Central memory CD8-positive, alpha-beta T cell (primary cell): ENCODE data around the gene TRMT61B.

Experiments used
- ATAC-seq: fragments of 150-1000 bp; cut with Tn5 transposase; replicated peaks from 2 replicates; pipeline ENCODE4 v1.10.0; 2022; ENCODE audit warnings: mild to moderate bottlenecking, moderate FRiP score, moderate number of reproducible peaks; ENCODE audit not compliant: poor library complexity, severe bottlenecking; ENCODE audit errors: extremely low read depth
- DNase-seq, 2 donors: peaks; one replicate each; pipeline ENCODE4 v3.0.0; 2021; ENCODE audit warnings: low spot score in 2 of 2
- H3K27ac Mint-ChIP-seq: one replicate; pipeline ENCODE4 v1.8.0; 2022; ENCODE audit warnings: low read depth, mild to moderate bottlenecking, moderate library complexity, mixed read lengths
- H3K27me3 Mint-ChIP-seq: one replicate; pipeline ENCODE4 v1.8.0; 2022; ENCODE audit warnings: mixed read lengths
- H3K36me3 Mint-ChIP-seq: one replicate; pipeline ENCODE4 v1.8.0; 2022; ENCODE audit warnings: mild to moderate bottlenecking, moderate library complexity, mixed read lengths; ENCODE audit not compliant: insufficient read depth
- H3K4me1 Mint-ChIP-seq: one replicate; pipeline ENCODE4 v1.8.0; 2022; ENCODE audit warnings: mixed read lengths
- H3K4me3 Mint-ChIP-seq: one replicate; pipeline ENCODE4 v1.8.0; 2022; ENCODE audit warnings: mild to moderate bottlenecking, moderate library complexity, mixed read lengths
- H3K9me3 Mint-ChIP-seq: one replicate; pipeline ENCODE4 v1.8.0; 2022; ENCODE audit warnings: mixed read lengths

The TRMT61B gene

GRCh38 chr2:28896906-28897305 lies 26.8 kb upstream of the TRMT61B start:
- ATAC-seq = no peak
- Mint-ChIP-seq H3K4me1 (peaks cover 44% of the 10 kb centered on the region), H3K27me3 (no peaks in the 10 kb centered on the region), H3K27ac (no peak overlapping the region), H3K36me3 (peaks cover 16% of the 10 kb centered on the region), H3K4me3 (peak overlapping the region; percentile 21), H3K9me3 (no peaks in the 10 kb centered on the region)
- no peak for DNase-seq

DNA sequence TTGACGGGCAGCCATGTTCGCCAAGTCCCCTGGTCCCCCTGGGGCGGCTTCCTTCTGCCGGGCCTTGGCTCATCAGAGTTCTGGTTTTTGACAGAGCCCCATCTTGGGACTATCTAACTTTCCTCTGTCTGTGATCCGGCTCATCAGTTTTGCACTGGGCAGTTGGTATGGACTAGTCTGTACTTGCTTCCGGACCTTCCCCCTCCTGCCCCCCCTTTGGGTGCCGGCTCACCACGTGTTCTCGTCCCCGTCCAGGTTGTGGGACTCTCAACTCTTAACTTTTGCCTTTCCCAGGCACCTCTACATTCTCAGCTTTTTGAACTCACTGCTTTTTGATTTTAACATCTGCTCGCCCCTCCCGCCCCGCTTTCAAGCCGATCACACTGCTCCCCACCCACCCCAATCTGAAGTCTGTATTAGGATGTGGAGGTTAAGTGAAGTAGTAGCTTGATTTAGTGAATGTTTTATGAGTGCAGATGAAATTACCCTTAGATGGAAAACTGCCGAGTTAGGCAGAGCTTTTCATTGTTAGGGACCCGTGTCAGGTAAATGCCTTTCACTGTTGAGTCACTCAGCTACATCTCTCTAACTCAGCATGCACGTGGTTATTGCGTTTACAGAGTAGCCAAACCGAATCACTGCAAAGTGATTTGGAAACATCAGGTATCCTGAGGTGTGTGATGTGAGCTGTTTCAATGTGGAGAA lies 25.2 kb upstream of the TRMT61B start:
- H3K36me3 Mint-ChIP-seq = peaks cover 11% of the 10 kb centered on the region
- H3K9me3 Mint-ChIP-seq = no peaks in the 10 kb centered on the region
- H3K4me1 Mint-ChIP-seq = peaks cover 30% of the 10 kb centered on the region
- peak in 1 of 2 donors; percentile 15 for DNase-seq
- H3K4me3 Mint-ChIP-seq = peak overlapping the region; percentile 95
- ATAC-seq = peak; percentile 4
- no peaks in the 10 kb centered on the region for H3K27me3 Mint-ChIP-seq
- H3K27ac Mint-ChIP-seq = peak overlapping the region; percentile 93

DNA sequence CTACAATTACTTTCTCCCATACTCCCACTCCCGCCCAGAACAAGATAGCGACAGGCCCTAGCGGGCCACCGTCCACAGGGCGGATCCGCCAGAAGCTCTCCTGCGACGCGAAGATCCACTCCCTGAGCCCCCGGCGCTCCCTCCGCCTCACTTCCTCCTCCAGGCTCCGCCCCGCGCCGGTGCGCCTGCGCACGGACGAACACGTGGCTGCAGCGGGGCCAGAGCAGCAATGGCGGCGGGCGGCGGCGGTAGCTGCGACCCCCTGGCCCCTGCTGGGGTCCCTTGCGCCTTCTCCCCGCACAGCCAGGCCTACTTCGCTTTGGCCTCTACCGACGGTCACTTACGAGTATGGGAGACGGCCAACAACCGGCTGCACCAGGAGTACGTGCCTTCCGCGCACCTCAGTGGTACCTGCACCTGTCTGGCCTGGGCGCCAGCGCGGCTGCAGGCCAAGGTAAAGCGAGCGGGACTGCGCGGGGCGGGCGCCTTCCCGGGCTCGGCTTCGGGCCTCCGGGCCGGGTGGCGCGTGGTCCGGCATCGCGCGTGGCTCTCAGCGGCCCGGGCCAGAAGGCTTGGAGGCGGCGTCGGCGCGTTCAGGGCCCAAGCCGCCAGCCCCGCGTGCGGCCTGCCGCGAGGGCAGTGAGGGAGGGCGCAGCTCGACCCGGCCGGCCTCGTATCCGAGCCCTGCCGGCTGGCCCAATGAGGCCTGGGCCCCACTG lies 24.5 kb upstream of the TRMT61B start, which contains the start of gene WDR43:
WDR43 (plus strand) TSS at position 198 of the 719 bp plus-strand sequence; CDS start at position 230, 32 bp downstream.
- no peaks in the 10 kb centered on the region for H3K27me3 Mint-ChIP-seq
- DNase-seq = peak; percentile 95 to 96
- peak within 1 kb of the TSS; percentile 93 for H3K27ac Mint-ChIP-seq
- peaks cover 30% of the 10 kb centered on the region for H3K4me1 Mint-ChIP-seq
- H3K4me3 Mint-ChIP-seq = peak within 1 kb of the TSS; percentile 95
- no peaks in the 10 kb centered on the region for H3K9me3 Mint-ChIP-seq
- H3K36me3 Mint-ChIP-seq = peaks cover 11% of the 10 kb centered on the region
- ATAC-seq = peak; percentile 97

GRCh38 chr2:28893488-28893887 lies 23.4 kb upstream of the TRMT61B start:
- no peaks in the 10 kb centered on the region for H3K9me3 Mint-ChIP-seq

DNA sequence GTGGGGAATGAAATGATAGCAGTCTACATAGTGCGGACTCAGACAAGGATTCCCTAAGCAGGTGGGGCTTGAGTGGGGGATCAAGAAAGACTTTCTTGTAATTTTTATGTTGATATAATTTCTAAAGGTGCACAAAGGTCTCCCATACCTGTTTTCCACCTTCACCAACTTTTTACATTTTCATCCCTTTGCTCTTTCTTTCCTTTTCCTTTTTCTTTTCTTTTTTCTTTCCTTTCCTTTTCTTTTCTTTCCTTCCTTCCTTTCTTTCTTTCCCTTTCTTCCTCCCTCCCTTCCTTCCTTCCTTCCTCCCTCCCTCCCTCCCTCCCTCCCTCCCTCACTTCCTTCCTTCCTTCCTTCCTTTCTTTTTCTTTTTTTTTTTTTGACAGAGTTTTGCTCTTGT lies 10.1 kb upstream of the TRMT61B start:
- Mint-ChIP-seq H3K36me3 (no peaks in the 10 kb centered on the region), H3K27ac (no peak overlapping the region), H3K27me3 (peaks cover 51% of the 10 kb centered on the region), H3K9me3 (no peaks in the 10 kb centered on the region), H3K4me3 (no peak overlapping the region), H3K4me1 (no peaks in the 10 kb centered on the region)
- DNase-seq (no peak), ATAC-seq (no peak)

More at GRCh38 chr2:28893488-28893887, 23.4 kb upstream of the TRMT61B start:
- ATAC-seq (no peak), DNase-seq (no peak)
- H3K27me3 Mint-ChIP-seq = no peaks in the 10 kb centered on the region
- peaks cover 11% of the 10 kb centered on the region for H3K36me3 Mint-ChIP-seq
- H3K27ac Mint-ChIP-seq = no peak overlapping the region
- H3K4me3 Mint-ChIP-seq = no peak overlapping the region
- peaks cover 20% of the 10 kb centered on the region for H3K4me1 Mint-ChIP-seq

DNA sequence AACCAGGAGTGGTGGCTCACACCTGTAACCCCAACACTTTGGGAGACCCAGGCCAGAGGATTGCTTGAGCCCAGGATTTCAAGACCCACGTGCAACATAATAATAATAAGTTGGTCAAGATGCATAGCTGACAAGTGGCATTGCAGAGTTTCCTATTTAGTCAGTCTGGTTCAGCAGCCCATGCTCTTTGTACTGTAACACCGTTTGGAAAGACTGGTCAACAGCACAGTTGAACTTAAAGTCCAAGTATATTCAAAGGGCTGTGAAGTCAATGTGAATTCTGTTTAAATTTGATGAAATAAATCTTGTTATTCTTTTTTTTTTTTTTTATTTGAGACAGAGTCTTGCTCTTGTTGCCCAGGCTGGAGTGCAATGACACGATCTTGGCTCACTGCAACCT lies 1.5 kb upstream of the TRMT61B start:
- no peaks in the 10 kb centered on the region for H3K9me3 Mint-ChIP-seq
- peaks cover 22% of the 10 kb centered on the region for H3K4me1 Mint-ChIP-seq
- H3K4me3 Mint-ChIP-seq = no peak overlapping the region
- no peak for ATAC-seq
- no peak for DNase-seq
- H3K36me3 Mint-ChIP-seq = peaks cover 11% of the 10 kb centered on the region
- H3K27me3 Mint-ChIP-seq = peaks cover 15% of the 10 kb centered on the region
- no peak overlapping the region for H3K27ac Mint-ChIP-seq

GRCh38 chr2:28869494-28870145 lies 489 bp downstream of the TRMT61B start:
- Mint-ChIP-seq H3K27ac (peak overlapping the region; percentile 95), H3K9me3 (no peaks in the 10 kb centered on the region), H3K4me1 (peaks cover 30% of the 10 kb centered on the region), H3K4me3 (peak overlapping the region; percentile 94), H3K36me3 (peaks cover 17% of the 10 kb centered on the region), H3K27me3 (no peaks in the 10 kb centered on the region)
- peak; percentile 11 for ATAC-seq
- no peak for DNase-seq

DNA sequence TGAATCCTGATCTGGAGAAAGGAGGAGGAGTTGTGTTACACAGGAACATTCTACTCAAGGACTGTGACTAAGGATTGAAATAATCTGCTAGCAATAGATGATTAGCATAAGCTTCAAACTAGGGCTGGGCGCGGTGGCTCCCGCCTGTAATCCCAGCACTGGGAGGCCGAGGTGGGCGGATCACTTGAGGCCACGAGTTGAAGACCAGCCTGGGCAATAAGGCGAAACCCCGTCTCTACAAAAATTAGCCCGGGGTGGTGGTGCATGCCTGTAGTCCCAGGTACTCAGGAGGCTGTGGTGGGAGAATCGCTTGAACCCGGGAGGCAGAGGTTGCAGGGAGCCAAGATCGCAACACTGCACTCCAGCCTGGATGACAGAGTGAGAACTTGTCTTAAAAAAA lies 1.5 kb downstream of the TRMT61B start:
- DNase-seq (no peak), ATAC-seq (no peak)
- peaks cover 17% of the 10 kb centered on the region for H3K36me3 Mint-ChIP-seq
- no peaks in the 10 kb centered on the region for H3K27me3 Mint-ChIP-seq
- peak overlapping the region; percentile 95 for H3K27ac Mint-ChIP-seq
- no peaks in the 10 kb centered on the region for H3K9me3 Mint-ChIP-seq
- H3K4me3 Mint-ChIP-seq = peak overlapping the region; percentile 57
- H3K4me1 Mint-ChIP-seq = peaks cover 39% of the 10 kb centered on the region

DNA sequence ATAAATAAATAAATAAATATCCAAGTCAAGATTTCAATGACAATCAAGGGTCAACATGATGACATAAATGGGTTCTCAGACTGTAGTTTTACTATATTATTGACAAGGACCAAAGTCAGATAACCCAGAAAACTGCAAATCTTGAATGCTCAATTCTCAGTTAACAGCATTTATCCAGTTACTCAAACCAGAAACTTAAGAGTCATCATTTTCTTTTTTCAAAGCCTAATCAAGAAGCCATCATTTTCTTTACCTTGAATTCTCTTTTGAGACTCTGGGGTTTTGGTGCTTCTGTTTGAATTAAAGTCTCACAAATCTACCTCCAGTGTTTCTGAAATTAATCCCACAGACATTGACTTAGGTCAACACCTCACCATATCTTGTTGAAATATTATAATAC lies 14.1 kb downstream of the TRMT61B start:
- no peak overlapping the region for H3K27ac Mint-ChIP-seq
- DNase-seq (no peak), ATAC-seq (no peak)
- H3K9me3 Mint-ChIP-seq = no peaks in the 10 kb centered on the region
- no peak overlapping the region for H3K4me3 Mint-ChIP-seq
- H3K4me1 Mint-ChIP-seq = peaks cover 6% of the 10 kb centered on the region
- peaks cover 28% of the 10 kb centered on the region for H3K36me3 Mint-ChIP-seq
- no peaks in the 10 kb centered on the region for H3K27me3 Mint-ChIP-seq

DNA sequence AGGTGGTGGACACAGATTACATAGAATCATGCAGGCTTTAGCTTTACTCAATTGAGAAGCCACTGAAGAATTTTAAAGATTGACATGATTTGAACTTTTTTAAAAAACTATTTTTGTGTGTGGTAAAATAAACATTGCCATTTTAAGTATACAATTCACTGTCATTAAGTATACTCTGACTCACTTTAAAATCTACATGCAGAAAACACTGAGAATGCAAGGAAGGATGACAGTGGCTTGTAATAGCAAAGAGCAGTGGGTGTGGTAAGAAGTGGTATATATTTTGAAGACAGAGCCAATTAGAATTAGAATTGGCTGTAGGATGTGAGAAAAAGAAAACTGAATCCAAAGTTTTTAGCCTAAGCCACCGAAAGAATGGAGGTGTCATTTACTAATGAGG lies 14.9 kb downstream of the TRMT61B start:
- Mint-ChIP-seq H3K27ac (no peak overlapping the region), H3K4me1 (peaks cover under 1% of the 10 kb centered on the region), H3K9me3 (no peaks in the 10 kb centered on the region), H3K36me3 (peaks cover 23% of the 10 kb centered on the region), H3K27me3 (no peaks in the 10 kb centered on the region), H3K4me3 (no peak overlapping the region)
- DNase-seq = no peak
- no peak for ATAC-seq

DNA sequence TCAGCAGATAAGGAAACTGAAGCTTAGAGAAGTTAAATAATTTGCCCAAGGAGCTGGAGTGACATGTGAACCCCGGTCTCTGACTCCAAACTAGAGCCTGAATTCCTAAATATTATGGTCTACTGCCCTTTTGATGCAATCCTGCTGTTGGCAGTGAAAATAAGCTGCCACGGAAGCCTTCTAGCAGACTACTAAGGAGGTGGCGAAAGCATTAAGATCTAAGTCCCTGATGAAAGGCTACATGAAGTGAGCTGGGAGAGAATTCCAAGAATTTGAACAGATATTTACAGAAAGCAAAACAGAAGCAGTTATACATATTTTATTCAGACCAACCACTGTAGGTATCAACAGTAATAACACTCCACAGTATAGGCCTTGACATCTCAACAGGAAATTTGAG lies 28.1 kb downstream of the TRMT61B start:
- DNase-seq (no peak), ATAC-seq (no peak)
- no peak overlapping the region for H3K4me3 Mint-ChIP-seq
- peaks cover 3% of the 10 kb centered on the region for H3K36me3 Mint-ChIP-seq
- no peaks in the 10 kb centered on the region for H3K27me3 Mint-ChIP-seq
- no peaks in the 10 kb centered on the region for H3K9me3 Mint-ChIP-seq
- H3K27ac Mint-ChIP-seq = no peak overlapping the region
- H3K4me1 Mint-ChIP-seq = no peaks in the 10 kb centered on the region

GRCh38 chr2:28838971-28839370 lies 31.1 kb downstream of the TRMT61B start:
- DNase-seq (no peak), ATAC-seq (no peak)

More at GRCh38 chr2:28838971-28839370, 31.1 kb downstream of the TRMT61B start:
- Mint-ChIP-seq H3K27me3 (no peaks in the 10 kb centered on the region), H3K36me3 (no peaks in the 10 kb centered on the region), H3K4me3 (no peak overlapping the region), H3K9me3 (no peaks in the 10 kb centered on the region), H3K27ac (no peak overlapping the region), H3K4me1 (no peaks in the 10 kb centered on the region)
